ENCODE results near the gene ANXA5.

ANXA5 gene

GRCh38 chr4:121653214-121653613, 43.6 kb downstream of the ANXA5 start (continued):
- TF ChIP-seq ZNF24 (tag by site-specific recombination; IDR thresholded peaks at IDR 0.05), result no peak
- TF ChIP-seq ZNF48 (tag by site-specific recombination; IDR thresholded peaks at IDR 0.05), result no peak
- TF ChIP-seq ZNF169 (tag by site-specific recombination; IDR thresholded peaks at IDR 0.05), result no peak

- Histone ChIP-seq H3K4me3 (ENCODE audit: low read depth, low read length) (no peak overlapping the region), H3K4me1 (ENCODE audit: control insufficient read depth, insufficient read depth, low read length) (no peaks in the 10 kb centered on the region), H3K9me3 (ENCODE audit: control insufficient read depth, insufficient read depth, low read depth, low read length) (no peaks in the 10 kb centered on the region), H3K27ac (ENCODE audit: extremely low read depth, low read depth, low read length) (no peak overlapping the region), H3K36me3 (ENCODE audit: control insufficient read depth in 2 of 2, insufficient read depth in 1 of 2, low read length in 2 of 2) (no peaks in the 10 kb centered on the region)
- no peak for TF ChIP-seq ZNF324 (tag by site-specific recombination; IDR thresholded peaks at IDR 0.05)
- no peak for TF ChIP-seq ZNF350 (tag by site-specific recombination; IDR thresholded peaks at IDR 0.05)
- TF ChIP-seq ZNF416 (tag by site-specific recombination; IDR thresholded peaks at IDR 0.05), result no peak
- TF ChIP-seq ZNF664 (tag by site-specific recombination; IDR thresholded peaks at IDR 0.05), result no peak
- no peak for TF ChIP-seq ZBTB11 (tag by site-specific recombination; conservative IDR thresholded peaks at IDR 0.05; ENCODE audit: low read depth)
- TF ChIP-seq ZNF214 (tag by site-specific recombination; IDR thresholded peaks at IDR 0.05; ENCODE audit: borderline replicate concordance), result no peak
- no peak for TF ChIP-seq ZNF155 (tag by site-specific recombination; IDR thresholded peaks at IDR 0.05)
- TF ChIP-seq ZBTB21 (tag by site-specific recombination; IDR thresholded peaks at IDR 0.05), result no peak
- no peak for TF ChIP-seq ZNF513 (tag by site-specific recombination; IDR thresholded peaks at IDR 0.05)
- no peak for TF ChIP-seq SETDB1 (IDR thresholded peaks at IDR 0.05; ENCODE audit: insufficient read length, low read length)
- TF ChIP-seq OSR2 (tag by site-specific recombination; IDR thresholded peaks at IDR 0.05), result no peak
- TF ChIP-seq ATF2 (tag by site-specific recombination; IDR thresholded peaks at IDR 0.05; ENCODE audit: low read depth), result no peak
- ChIA-PET POLR2A (no interaction called here), CTCF (no interaction called here)
Measured at GRCh38 chr4:121651597-121651996, 45.2 kb downstream of the ANXA5 start.

- no peaks in the 10 kb centered on the region for H3K9me3 ChIP-seq (ENCODE audit: control insufficient read depth, insufficient read depth, low read depth, low read length)
- no peak overlapping the region for H3K4me3 ChIP-seq (ENCODE audit: low read depth, low read length)
- H3K27ac ChIP-seq (ENCODE audit: extremely low read depth, low read depth, low read length), result no peak overlapping the region
- no peaks in the 10 kb centered on the region for H3K4me1 ChIP-seq (ENCODE audit: control insufficient read depth, insufficient read depth, low read length)
- no peaks in the 10 kb centered on the region for H3K36me3 ChIP-seq (ENCODE audit: control insufficient read depth in 2 of 2, insufficient read depth in 1 of 2, low read length in 2 of 2)
- ChIA-PET CTCF (no interaction called here), POLR2A (no interaction called here)
- TF ChIP-seq ZNF146 (tag by site-specific recombination; IDR thresholded peaks at IDR 0.05) (no peak), ZBTB21 (tag by site-specific recombination; IDR thresholded peaks at IDR 0.05) (no peak), ZNF350 (tag by site-specific recombination; IDR thresholded peaks at IDR 0.05) (no peak), ZXDB (tag by site-specific recombination; IDR thresholded peaks at IDR 0.05) (no peak), TSHZ1 (tag by site-specific recombination; IDR thresholded peaks at IDR 0.05; ENCODE audit: borderline replicate concordance) (no peak), ZNF433 (tag by site-specific recombination; IDR thresholded peaks at IDR 0.05; ENCODE audit: low read depth) (no peak), ZNF223 (tag by site-specific recombination; IDR thresholded peaks at IDR 0.05) (no peak)
Measured at GRCh38 chr4:121650741-121651140, 46.0 kb downstream of the ANXA5 start.

Data from HEK293 (cell line).